ENCODE results near the gene CCND3. TPM values are rescaled to one million over a fixed set of nuclear protein-coding genes. Genes with fewer than 3 reads are reported as not detected.

The CCND3 gene
- 55.7 and 85.3 TPM in 2 replicates for total RNA-seq

GRCh38 chr6:41941280-41942066 lies at the start of gene CCND3:
TSS of gene CCND3 (minus strand) at chr6:41941808. CDS start at chr6:41941649, 159 bp downstream.

DNA sequence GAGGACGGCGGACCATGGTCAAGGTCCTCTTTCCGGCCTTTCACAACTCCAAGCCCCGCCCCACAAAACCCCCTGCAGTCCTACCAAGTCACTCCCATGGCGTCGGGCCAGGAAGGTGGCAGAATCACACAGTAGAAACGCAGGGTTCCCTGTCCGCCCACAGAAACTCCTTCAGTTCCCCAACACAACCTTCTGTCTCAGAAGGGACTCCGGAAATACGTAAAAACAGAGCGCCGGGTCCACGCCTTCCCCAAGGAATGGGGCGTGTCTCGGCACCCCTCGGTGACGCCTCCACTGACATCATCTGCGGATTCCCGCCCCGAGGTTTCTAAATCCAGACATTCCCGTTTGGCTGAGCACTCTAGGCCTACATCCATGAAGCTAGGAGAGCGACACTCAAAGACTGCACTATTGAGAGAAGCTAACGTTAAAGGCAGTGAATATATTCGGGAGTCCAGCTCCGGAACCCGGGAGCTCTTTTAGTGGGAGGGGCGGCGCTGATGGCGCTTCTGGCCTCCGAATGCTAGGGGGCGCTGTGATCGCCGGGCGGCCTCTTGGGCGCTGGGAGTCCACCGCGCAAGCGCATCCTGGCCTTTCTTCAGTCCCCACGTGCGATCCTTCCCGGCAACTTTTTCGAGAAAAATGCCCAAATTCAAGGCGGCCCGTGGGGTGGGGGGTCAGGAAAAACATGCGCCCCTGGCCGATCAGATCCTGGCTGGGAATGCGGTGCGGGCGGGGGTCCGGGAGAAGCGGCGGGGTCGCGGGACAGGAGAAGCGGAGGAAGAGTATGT lies 20.5 kb downstream of the CCND3 start, which contains the start of the genes BYSL and MED20:
Gene BYSL, plus strand, starts transcription at position 579 of the 791 bp plus-strand sequence. Its CDS starts 64 bp downstream, at position 643.
Gene MED20, minus strand, starts transcription at position 219 of the 791 bp plus-strand sequence. Its CDS starts 121 bp downstream, at position 98.

GRCh38 chr6:41895300-41896233 lies 46.0 kb downstream of the CCND3 start, which contains the start of gene USP49:
TSS of gene USP49 (minus strand) at chr6:41895375. CDS start at chr6:41806983, 88,392 bp downstream.

Small RNA genes lying within 50 kb of the gene (small RNA-seq; reads per million reads assigned to genes)
- not detected for gene RF00019

Other genes starting within 250 kb of the CCND3 start
- gene TFEB, start 206.2 kb downstream of the CCND3 start, total RNA-seq, result 3.3 and 4.2 TPM in 2 replicates
- not detected in 2 replicates for gene PGC, start 194.4 kb downstream of the CCND3 start, total RNA-seq
- gene FRS3, start 161.9 kb downstream of the CCND3 start, total RNA-seq, result 1.3 and 2.0 TPM in 2 replicates
- gene PRICKLE4, start 161.0 kb downstream of the CCND3 start, total RNA-seq, result 2.8 and 6.2 TPM in 2 replicates
- 96.0 and 123 TPM in 2 replicates for gene TOMM6, start 154.1 kb downstream of the CCND3 start, total RNA-seq
- 3.2 and 3.9 TPM in 2 replicates for gene USP49, start 46.4 kb downstream of the CCND3 start, total RNA-seq
- gene MED20, start 20.7 kb downstream of the CCND3 start, total RNA-seq, result 33.3 and 37.0 TPM in 2 replicates
- gene BYSL, start 20.3 kb downstream of the CCND3 start, total RNA-seq, result 31.8 and 33.6 TPM in 2 replicates
- 22.9 and 28.6 TPM in 2 replicates for gene TAF8, start 108.7 kb upstream of the CCND3 start, total RNA-seq
- 0.38 and 0.65 TPM in 2 replicates for gene C6orf132, start 200.8 kb upstream of the CCND3 start, total RNA-seq
- gene GUCA1A, start 231.6 kb upstream of the CCND3 start, total RNA-seq, result not detected in 2 replicates